GM10248 (cell line): ENCODE results near the gene MRAP2.

Experiments used
- CTCF ChIA-PET: fragments of 300-600 bp; sonication (Branson Sonifier 250); formaldehyde crosslinking; extraction: SDS; loops from one replicate; lab custom pipeline; 2021; ENCODE audit warnings: antibody characterized with exemption; lab: Yijun Ruan, JAX
- POLR2A ChIA-PET: fragments of 350-650 bp; sonication (Branson Sonifier 250); formaldehyde crosslinking; extraction: SDS; loops from one replicate; lab custom pipeline; 2020; ENCODE audit warnings: antibody characterized with exemption; lab: Yijun Ruan, JAX
- DNase-seq: peaks from one replicate; pipeline ENCODE4 v3.0.0; 2012; ENCODE audit errors: extremely low spot score
- TF ChIP-seq, protein P1 (sequence below): IDR thresholded peaks from 2 replicates; pipeline ENCODE4 v1.5.1; 2012; ENCODE audit warnings: mild to moderate bottlenecking, low read depth; ENCODE audit errors: extremely low read depth, missing control alignments, control extremely low read depth

The MRAP2 gene

DNA sequence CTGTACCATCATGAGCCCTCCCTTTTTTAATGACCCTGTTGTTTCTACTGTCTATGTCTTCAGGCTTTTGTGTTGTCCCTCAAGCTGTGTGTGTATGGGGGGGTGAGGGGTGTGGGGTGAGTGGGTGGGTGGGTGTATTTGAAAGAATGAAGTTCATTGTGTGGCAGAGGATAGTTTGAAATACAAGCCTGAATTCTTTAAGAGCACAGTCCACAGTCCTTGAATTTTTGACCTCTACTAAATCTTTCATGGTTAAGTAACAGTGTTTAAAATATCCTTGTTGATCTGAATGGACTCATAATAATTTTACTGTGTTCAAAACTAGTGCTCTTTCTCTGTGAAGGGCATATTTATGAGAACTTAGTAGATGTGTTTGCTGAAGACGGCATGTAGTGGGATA lies 10.0 kb downstream of the MRAP2 start:
- ChIA-PET POLR2A (no interaction called here), CTCF (no interaction called here)
- TF ChIP-seq, protein P1, sequence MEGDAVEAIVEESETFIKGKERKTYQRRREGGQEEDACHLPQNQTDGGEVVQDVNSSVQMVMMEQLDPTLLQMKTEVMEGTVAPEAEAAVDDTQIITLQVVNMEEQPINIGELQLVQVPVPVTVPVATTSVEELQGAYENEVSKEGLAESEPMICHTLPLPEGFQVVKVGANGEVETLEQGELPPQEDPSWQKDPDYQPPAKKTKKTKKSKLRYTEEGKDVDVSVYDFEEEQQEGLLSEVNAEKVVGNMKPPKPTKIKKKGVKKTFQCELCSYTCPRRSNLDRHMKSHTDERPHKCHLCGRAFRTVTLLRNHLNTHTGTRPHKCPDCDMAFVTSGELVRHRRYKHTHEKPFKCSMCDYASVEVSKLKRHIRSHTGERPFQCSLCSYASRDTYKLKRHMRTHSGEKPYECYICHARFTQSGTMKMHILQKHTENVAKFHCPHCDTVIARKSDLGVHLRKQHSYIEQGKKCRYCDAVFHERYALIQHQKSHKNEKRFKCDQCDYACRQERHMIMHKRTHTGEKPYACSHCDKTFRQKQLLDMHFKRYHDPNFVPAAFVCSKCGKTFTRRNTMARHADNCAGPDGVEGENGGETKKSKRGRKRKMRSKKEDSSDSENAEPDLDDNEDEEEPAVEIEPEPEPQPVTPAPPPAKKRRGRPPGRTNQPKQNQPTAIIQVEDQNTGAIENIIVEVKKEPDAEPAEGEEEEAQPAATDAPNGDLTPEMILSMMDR, result no peak
- no peak for DNase-seq

DNA sequence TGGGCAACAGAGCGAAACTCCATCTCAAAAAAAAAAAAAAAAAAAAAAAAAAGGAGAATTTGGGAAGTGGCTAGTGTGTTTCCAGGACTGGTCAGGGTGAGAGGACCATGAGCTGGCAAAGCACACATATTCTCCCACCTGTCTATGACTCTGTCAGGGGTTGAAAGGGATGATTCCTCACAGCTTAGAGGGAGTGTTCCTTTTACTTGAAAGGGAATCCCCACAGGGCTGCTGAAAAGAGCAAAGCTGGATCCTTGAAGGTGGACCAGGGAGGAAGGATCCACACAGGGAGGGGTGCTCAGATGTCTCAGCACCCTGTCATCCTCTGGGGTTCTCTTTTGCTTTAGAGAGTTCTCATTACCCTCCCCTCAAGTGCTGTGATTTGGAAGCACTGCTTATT lies 13.2 kb downstream of the MRAP2 start:
- TF ChIP-seq, protein P1, result no peak
- DNase-seq, result no peak
- POLR2A ChIA-PET, result no interaction called here
- CTCF ChIA-PET, result interaction anchor here (1.1 kb wide), 1 partner anchor 26 kb away, joined by 3 read pairs; no protein-coding TSS in a partner anchor

DNA sequence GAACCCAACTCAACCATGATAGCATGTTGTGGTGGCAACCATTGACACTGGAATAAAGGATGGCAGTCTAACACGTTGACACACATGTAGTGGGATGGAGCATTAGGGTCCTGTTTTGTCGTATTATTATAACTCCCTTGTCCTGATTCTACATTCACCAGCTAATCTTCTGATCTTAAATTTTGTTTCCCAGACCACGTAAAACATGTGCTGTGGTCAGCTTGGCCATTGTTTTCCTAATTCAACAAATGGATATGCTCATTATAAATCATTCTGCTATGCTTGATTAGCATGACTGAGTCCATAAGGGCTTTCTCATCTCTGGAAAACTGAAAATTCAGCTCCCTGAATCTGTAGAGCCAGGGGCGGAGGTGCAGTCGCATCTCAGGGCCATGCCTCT lies 15.0 kb downstream of the MRAP2 start:
- TF ChIP-seq, protein P1, result no peak

DNA sequence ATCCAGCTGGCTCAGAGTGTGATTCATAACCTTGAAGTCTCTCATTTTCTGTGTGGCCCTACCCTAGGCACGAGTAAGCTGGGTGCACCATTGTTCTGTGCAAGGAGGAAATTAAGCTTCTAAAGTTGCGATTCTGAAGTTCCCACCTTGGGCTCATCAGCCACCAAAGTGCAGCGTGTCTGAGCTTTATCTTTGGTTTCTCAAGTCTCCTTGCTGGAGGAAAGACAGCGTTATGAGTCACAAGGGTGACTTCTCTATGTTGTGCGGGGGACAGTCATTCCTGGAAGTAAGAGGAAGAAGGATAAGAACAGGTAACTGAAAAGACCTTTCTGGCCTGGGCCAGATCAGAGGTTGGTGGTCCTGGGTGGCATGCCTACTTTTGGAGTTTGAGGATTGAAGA lies 16.8 kb downstream of the MRAP2 start:
- TF ChIP-seq, protein P1, result no peak
- CTCF ChIA-PET, result no interaction called here
- no peak for DNase-seq
- POLR2A ChIA-PET, result no interaction called here

More for the DNA sequence above, 15.0 kb downstream of the MRAP2 start:
- ChIA-PET CTCF (no interaction called here), POLR2A (no interaction called here)
- no peak for DNase-seq

DNA sequence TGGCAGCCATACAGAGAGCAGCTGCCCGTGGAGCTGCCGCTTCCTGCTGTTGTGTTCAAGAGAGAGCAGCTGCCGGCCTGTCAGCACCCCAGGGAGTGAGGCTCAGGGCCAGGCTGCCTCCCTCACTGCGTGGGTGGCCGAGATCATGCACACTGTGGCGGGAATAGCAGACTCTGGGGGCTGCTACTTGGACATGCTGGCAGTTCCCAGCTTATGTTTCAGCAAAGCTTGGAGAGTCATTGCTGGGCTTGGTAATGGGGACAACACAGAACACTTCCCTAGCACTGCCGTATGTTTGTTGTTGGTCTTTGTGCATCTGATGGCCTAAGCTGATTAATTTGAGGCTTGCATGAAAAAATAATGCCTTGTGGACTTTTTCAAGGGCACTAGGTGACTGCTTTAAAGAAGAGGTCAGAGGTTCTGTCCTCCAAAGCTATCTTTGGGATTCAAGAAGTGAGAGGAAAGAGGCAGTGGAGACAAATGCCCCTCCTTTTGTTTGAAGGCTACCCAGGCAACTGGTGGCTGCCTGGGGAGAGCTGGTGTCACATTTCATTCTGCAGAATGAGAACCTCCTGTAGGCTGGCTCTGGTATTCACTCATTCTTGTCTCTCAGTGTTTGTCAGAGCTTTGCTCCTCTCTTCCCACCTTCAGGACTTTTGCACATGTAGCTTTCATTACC lies 18.8 kb downstream of the MRAP2 start:
- DNase-seq, result no peak
- ChIA-PET CTCF (interaction anchor here (1.1 to 1.7 kb wide), 3 partner anchors 9 to 21 kb away, joined by 3 to 4 read pairs (median 4); partner anchors contain the start of gene MRAP2), POLR2A (no interaction called here)
- TF ChIP-seq, protein P1, result no peak

DNA sequence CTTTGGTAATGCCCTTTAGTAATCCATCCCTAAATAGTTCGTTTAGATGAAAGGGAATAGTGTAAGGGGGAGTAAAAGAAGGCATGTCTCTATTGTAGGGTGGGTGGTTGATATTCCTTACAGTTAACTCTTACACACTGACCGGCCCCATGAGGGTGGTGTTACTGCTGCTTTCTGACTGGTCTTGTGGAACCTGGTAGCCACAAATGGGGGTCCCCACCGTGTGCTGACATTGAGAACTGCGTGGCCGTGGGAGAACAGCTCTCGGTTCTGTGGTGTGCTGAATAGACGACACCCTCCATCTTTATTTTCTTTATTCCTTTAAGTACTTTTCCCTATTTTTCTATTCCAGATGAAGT lies 19.3 kb downstream of the MRAP2 start:
- POLR2A ChIA-PET, result no interaction called here
- DNase-seq, result no peak
- CTCF ChIA-PET, result interaction anchor here (1.1 to 1.7 kb wide), 3 partner anchors 8 to 22 kb away, joined by 3 to 4 read pairs (median 4); partner anchors contain the start of gene MRAP2
- TF ChIP-seq, protein P1, result no peak
